T-helper 22 cell (primary cell): ENCODE measurements around the gene PEAK3.
A peak's percentile ranks its signal among the peaks of the same experiment; 100 is the strongest.

Source experiments
- DNase-seq: peaks from one replicate; pipeline ENCODE4 v3.0.0-alpha.2; 2020; ENCODE audit warnings: low read depth

PEAK3 gene

GRCh38 chr19:2270423-2271233 is 11.3 kb downstream of the PEAK3 start:
- peak; percentile 62 for DNase-seq

GRCh38 chr19:2270157-2270422 is 11.9 kb downstream of the PEAK3 start:
- DNase-seq, result no peak

- DNase-seq, result peak; percentile 97
Measured at GRCh38 chr19:2269244-2270156, 12.5 kb downstream of the PEAK3 start.

GRCh38 chr19:2268861-2269243 is 13.1 kb downstream of the PEAK3 start:
- no peak for DNase-seq

GRCh38 chr19:2268480-2268830 is 13.5 kb downstream of the PEAK3 start:
- no peak for DNase-seq

GRCh38 chr19:2266183-2266993 is 15.6 kb downstream of the PEAK3 start:
- no peak for DNase-seq

- no peak for DNase-seq
Measured at GRCh38 chr19:2261438-2262172, 20.4 kb downstream of the PEAK3 start.

- DNase-seq, result no peak
Measured at GRCh38 chr19:2260341-2260805, 21.6 kb downstream of the PEAK3 start.

- DNase-seq, result no peak
Measured at GRCh38 chr19:2259336-2259735, 22.6 kb downstream of the PEAK3 start.

GRCh38 chr19:2255982-2256685 is 25.8 kb downstream of the PEAK3 start, which contains the start of gene JSRP1:
TSS of gene JSRP1 (minus strand) at chr19:2256417. CDS start at chr19:2255314, 1,103 bp downstream.
- no peak for DNase-seq

- DNase-seq, result no peak
Measured at GRCh38 chr19:2255112-2255845, 26.7 kb downstream of the PEAK3 start.

- DNase-seq, result no peak
Measured at GRCh38 chr19:2254064-2254872, 27.7 kb downstream of the PEAK3 start.

GRCh38 chr19:2253106-2254063 is 28.6 kb downstream of the PEAK3 start:
- DNase-seq, result no peak

GRCh38 chr19:2252797-2253105 is 29.2 kb downstream of the PEAK3 start:
- no peak for DNase-seq

- DNase-seq, result no peak
Measured at GRCh38 chr19:2252055-2252796, 29.7 kb downstream of the PEAK3 start.

- DNase-seq, result no peak
Measured at GRCh38 chr19:2251106-2252054, 30.6 kb downstream of the PEAK3 start.

- no peak for DNase-seq
Measured at GRCh38 chr19:2250766-2251105, 31.2 kb downstream of the PEAK3 start.
